Tibial nerve (tissue), 4 donors: ENCODE measurements around the gene MAP4K3. TPM values are rescaled to one million over a fixed set of nuclear protein-coding genes. Genes with fewer than 3 reads are reported as not detected.
A peak's percentile ranks its signal among the peaks of the same experiment; 100 is the strongest.
"Not testable (repeated sequence)": the region's sequence is repeated elsewhere in the genome, so short reads cannot be mapped to it uniquely, and the experiment has no call there.

Source experiments
- DNase-seq, 2 donors: peaks; one replicate each; pipeline ENCODE4 v3.0.0-alpha.2; 2019; ENCODE audit warnings: low spot score in 2 of 2
- H3K27ac ChIP-seq, 4 donors: fragments of 200-600 bp; sonication (generic) in 3 of 4; one replicate each; pipeline ENCODE4 v1.5.1; 2017 to 2019; ENCODE audit warnings: mild to moderate bottlenecking in 1 of 4
- H3K27me3 ChIP-seq, 2 donors: fragments of 200-600 bp; sonication (generic) in 1 of 2; one replicate each; pipeline versions ENCODE4 v1.5.1 to v1.6.0; 2017 to 2019
- H3K36me3 ChIP-seq, 3 donors: fragments of 200-600 bp; sonication (generic); one replicate each; pipeline ENCODE4 v1.5.1; 2018 to 2019
- H3K4me1 ChIP-seq, 4 donors: fragments of 200-600 bp; sonication (generic) in 3 of 4; one replicate each; pipeline ENCODE4 v1.5.1; 2017 to 2019
- H3K4me3 ChIP-seq, 4 donors: fragments of 200-600 bp; sonication (generic) in 3 of 4; one replicate each; pipeline ENCODE4 v1.5.1; 2017 to 2019; ENCODE audit warnings: mild to moderate bottlenecking in 1 of 4, moderate library complexity in 1 of 4
- H3K9me3 ChIP-seq, 4 donors: fragments of 200-600 bp; sonication (generic) in 3 of 4; one replicate each; pipeline ENCODE4 v1.5.1; 2017 to 2019
- EP300 ChIP-seq, 2 donors: sonication (generic); formaldehyde crosslinking; IDR thresholded peaks; one replicate each; pipeline ENCODE4 v1.6.1; 2017; ENCODE audit warnings: antibody characterized with exemption in 2 of 2, mild to moderate bottlenecking in 1 of 2
- POLR2A ChIP-seq, 2 donors: fragments of 450-650 bp; IDR thresholded peaks; one replicate each; pipeline ENCODE4 v1.6.1; 2017; ENCODE audit warnings: antibody characterized with exemption in 2 of 2, mild to moderate bottlenecking in 2 of 2, moderate library complexity in 2 of 2
- WGBS, 2 donors: methylation state at CpG; one replicate each; pipeline ENCODE4 v1.1.5; 2018; 5-methylcytosine and 5-hydroxymethylcytosine counted together
- total RNA-seq, 4 donors: library from RNA; depleted of rRNA; stranded (reverse); fragments of >200 nt; gene quantifications; one replicate each; pipeline ENCODE4 v1.1.0, GENCODE V29; 2016
- TF ChIP-seq, protein P1 (sequence below), 5 experiments: fragments of 200-600 bp in 3 of 5; fragments of 450-650 bp in 2 of 5; sonication (generic) in 3 of 5; IDR thresholded peaks; one replicate each; pipeline ENCODE4 v1.5.1; 2016 to 2019; ENCODE audit warnings: antibody characterized with exemption in 5 of 5, mild to moderate bottlenecking in 3 of 5, moderate library complexity in 2 of 5

Gene MAP4K3
- total RNA-seq, 4 donors from 2014 or later: 54.4 to 102 (median 60.2) TPM

DNA sequence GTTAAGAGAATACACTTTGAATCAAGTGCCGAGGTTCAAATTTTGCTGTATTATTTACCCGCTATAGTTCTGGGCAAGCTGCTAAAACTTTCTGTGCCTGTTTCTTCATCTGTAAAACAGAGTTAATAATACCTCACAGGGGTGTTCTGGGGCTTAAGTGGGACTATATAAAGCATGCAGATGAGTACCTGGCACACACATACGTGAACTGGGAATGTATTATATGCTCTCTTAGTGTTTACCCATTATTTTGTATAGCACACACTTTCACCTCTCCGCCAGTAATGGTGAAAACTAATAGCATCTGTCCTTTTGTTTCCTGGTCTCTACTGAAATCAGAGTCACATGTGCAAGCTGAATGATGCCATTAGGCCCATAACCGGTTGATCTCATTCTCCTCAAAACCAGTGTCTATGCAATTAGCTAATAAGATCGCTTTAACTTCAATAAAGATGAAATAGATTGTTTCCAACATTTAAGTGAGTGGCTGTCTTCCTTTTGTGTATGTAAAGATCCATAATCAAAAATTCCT is 189.5 kb downstream of the MAP4K3 start:
- no peak for DNase-seq
- Histone ChIP-seq H3K4me3 (no peak overlapping the region), H3K36me3 (peaks cover 0 to 36% (median 0%) of the 10 kb centered on the region in 3 donors), H3K9me3 (no peaks in the 10 kb centered on the region), H3K4me1 (no peaks in the 10 kb centered on the region), H3K27me3 (peaks cover 0 to under 1% of the 10 kb centered on the region in 2 donors), H3K27ac (no peak overlapping the region)
- TF ChIP-seq POLR2A (IDR thresholded peaks at IDR 0.05) (no peak), EP300 (IDR thresholded peaks at IDR 0.05) (no peak)
- TF ChIP-seq, protein P1, sequence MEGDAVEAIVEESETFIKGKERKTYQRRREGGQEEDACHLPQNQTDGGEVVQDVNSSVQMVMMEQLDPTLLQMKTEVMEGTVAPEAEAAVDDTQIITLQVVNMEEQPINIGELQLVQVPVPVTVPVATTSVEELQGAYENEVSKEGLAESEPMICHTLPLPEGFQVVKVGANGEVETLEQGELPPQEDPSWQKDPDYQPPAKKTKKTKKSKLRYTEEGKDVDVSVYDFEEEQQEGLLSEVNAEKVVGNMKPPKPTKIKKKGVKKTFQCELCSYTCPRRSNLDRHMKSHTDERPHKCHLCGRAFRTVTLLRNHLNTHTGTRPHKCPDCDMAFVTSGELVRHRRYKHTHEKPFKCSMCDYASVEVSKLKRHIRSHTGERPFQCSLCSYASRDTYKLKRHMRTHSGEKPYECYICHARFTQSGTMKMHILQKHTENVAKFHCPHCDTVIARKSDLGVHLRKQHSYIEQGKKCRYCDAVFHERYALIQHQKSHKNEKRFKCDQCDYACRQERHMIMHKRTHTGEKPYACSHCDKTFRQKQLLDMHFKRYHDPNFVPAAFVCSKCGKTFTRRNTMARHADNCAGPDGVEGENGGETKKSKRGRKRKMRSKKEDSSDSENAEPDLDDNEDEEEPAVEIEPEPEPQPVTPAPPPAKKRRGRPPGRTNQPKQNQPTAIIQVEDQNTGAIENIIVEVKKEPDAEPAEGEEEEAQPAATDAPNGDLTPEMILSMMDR (IDR thresholded peaks at IDR 0.05): no peak
- 74 to 77% methylated on average over 6 of the region's 6 CpGs for WGBS, 2 donors

GRCh38 chr2:39246382-39246980 is 190.6 kb downstream of the MAP4K3 start:
- Histone ChIP-seq H3K27me3 (peaks cover 0 to 2% of the 10 kb centered on the region in 2 donors), H3K4me1 (no peaks in the 10 kb centered on the region), H3K9me3 (no peaks in the 10 kb centered on the region), H3K4me3 (no peak overlapping the region), H3K27ac (no peak overlapping the region), H3K36me3 (peaks cover 0 to 25% (median 0%) of the 10 kb centered on the region in 3 donors)
- 90 to 92% methylated on average over 1 of the region's 1 CpG for WGBS, 2 donors
- TF ChIP-seq POLR2A (IDR thresholded peaks at IDR 0.05) (no peak), EP300 (IDR thresholded peaks at IDR 0.05) (no peak)
- TF ChIP-seq, protein P1 (IDR thresholded peaks at IDR 0.05): no peak
- no peak for DNase-seq

- not testable (repeated sequence) for H3K4me1 ChIP-seq, H3K4me3 ChIP-seq, H3K27ac ChIP-seq, H3K9me3 ChIP-seq, H3K27me3 ChIP-seq, DNase-seq
- H3K36me3 ChIP-seq: peaks cover 0 to 11% (median 0%) of the 10 kb centered on the region in 3 donors
- 83 to 89% methylated on average over 31 of the region's 31 CpGs for WGBS, 2 donors
Observed at GRCh38 chr2:39244963-39245625, 192.0 kb downstream of the MAP4K3 start.

DNA sequence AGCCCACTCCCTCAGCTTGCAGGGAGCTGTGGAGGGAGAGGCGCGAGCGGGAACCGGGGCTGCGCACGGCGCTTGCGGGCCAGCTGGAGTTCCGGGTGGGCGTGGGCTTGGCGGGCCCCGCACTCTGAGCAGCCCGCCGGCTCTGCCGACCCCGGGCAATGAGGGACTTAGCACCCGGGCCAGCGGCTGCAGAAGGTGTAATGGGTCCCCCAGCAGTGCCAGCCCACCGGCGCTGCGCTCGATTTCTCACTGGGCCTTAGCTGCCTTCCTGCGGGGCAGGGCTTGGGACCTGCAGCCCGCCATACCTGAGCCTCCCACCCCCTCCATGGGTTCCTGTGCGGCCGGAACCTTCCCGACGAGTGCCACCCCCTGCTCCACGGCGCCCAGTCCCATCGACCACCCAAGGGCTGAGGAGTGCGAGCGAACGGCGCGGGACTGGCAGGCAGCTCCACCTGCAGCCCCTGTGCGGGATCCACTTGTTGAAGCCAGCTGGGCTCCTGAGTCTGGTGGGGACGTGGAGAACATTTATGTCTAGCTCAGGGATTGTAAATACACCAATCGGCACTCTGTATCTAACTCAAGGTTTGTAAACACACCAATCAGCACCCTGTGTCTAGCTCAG is 192.7 kb downstream of the MAP4K3 start:
- not testable (repeated sequence) for DNase-seq, H3K27ac ChIP-seq, H3K9me3 ChIP-seq, H3K27me3 ChIP-seq, H3K4me1 ChIP-seq
- WGBS, 2 donors: 94 to 99% methylated on average over 33 to 36 of the region's 39 CpGs
- Histone ChIP-seq H3K36me3 (peaks cover 0 to 11% (median 0%) of the 10 kb centered on the region in 3 donors), H3K4me3 (peak overlapping the region in 1 of 4 donors; percentile 34)

GRCh38 chr2:39243469-39244123 is 193.5 kb downstream of the MAP4K3 start, which contains the start of gene CDKL4:
TSS of gene CDKL4 (minus strand) at chr2:39243970.
- Histone ChIP-seq H3K4me1 (no peaks in the 10 kb centered on the region), H3K4me3 (peak within 1 kb of the TSS in 3 of 4 donors; percentile 21 to 34 (median 33)), H3K27me3 (peaks cover 0 to 2% of the 10 kb centered on the region in 2 donors), H3K27ac (no peak within 1 kb of the TSS), H3K9me3 (no peaks in the 10 kb centered on the region), H3K36me3 (peaks cover 0 to 7% (median 0%) of the 10 kb centered on the region in 3 donors)
- 61 to 62% methylated on average over 57 of the region's 58 CpGs for WGBS, 2 donors
- TF ChIP-seq EP300 (IDR thresholded peaks at IDR 0.05) (no peak), POLR2A (IDR thresholded peaks at IDR 0.05) (no peak)
- TF ChIP-seq, protein P1 (IDR thresholded peaks at IDR 0.05): no peak
- DNase-seq: no peak
